ENCODE data around the gene SKIC8. TPM values are rescaled to one million over a fixed set of nuclear protein-coding genes. Genes with fewer than 3 reads are reported as not detected.

Gene SKIC8
- total RNA-seq, 1 donor from 2014 or later, result 56.0 TPM

GRCh38 chr15:78311292-78311691 is 11.9 kb upstream of the SKIC8 start:
- Mint-ChIP-seq H3K27me3 (ENCODE audit: low read depth) (peaks cover 15% of the 10 kb centered on the region), H3K36me3 (ENCODE audit: low read depth) (no peaks in the 10 kb centered on the region), H3K4me1 (peaks cover 43% of the 10 kb centered on the region), H3K27ac (ENCODE audit: unreplicated experiment) (no peak overlapping the region), H3K4me3 (no peak overlapping the region), H3K9me3 (no peaks in the 10 kb centered on the region)
- no peak for TF ChIP-seq CTCF (conservative IDR thresholded peaks at IDR 0.05)
- DNase-seq (ENCODE audit: low read depth, low spot score), result no peak

GRCh38 chr15:78308422-78309032 is 9.1 kb upstream of the SKIC8 start:
- Mint-ChIP-seq H3K9me3 (no peaks in the 10 kb centered on the region), H3K4me1 (peaks cover 33% of the 10 kb centered on the region), H3K27ac (ENCODE audit: unreplicated experiment) (no peak overlapping the region), H3K4me3 (no peak overlapping the region), H3K27me3 (ENCODE audit: low read depth) (peaks cover 11% of the 10 kb centered on the region), H3K36me3 (ENCODE audit: low read depth) (no peaks in the 10 kb centered on the region)
- TF ChIP-seq CTCF (conservative IDR thresholded peaks at IDR 0.05), result peak; percentile 99
- DNase-seq (ENCODE audit: low read depth, low spot score), result peak; percentile 89

GRCh38 chr15:78307976-78308375 is 8.6 kb upstream of the SKIC8 start:
- Mint-ChIP-seq H3K4me3 (no peak overlapping the region), H3K27me3 (ENCODE audit: low read depth) (peaks cover 11% of the 10 kb centered on the region), H3K27ac (ENCODE audit: unreplicated experiment) (no peak overlapping the region), H3K9me3 (no peaks in the 10 kb centered on the region), H3K36me3 (ENCODE audit: low read depth) (no peaks in the 10 kb centered on the region), H3K4me1 (peaks cover 28% of the 10 kb centered on the region)
- TF ChIP-seq CTCF (conservative IDR thresholded peaks at IDR 0.05), result no peak
- DNase-seq (ENCODE audit: low read depth, low spot score), result no peak

GRCh38 chr15:78306176-78306774 is 6.9 kb upstream of the SKIC8 start:
- Mint-ChIP-seq H3K36me3 (ENCODE audit: low read depth) (no peaks in the 10 kb centered on the region), H3K4me1 (peaks cover 24% of the 10 kb centered on the region), H3K4me3 (no peak overlapping the region), H3K27me3 (ENCODE audit: low read depth) (peaks cover 12% of the 10 kb centered on the region), H3K27ac (ENCODE audit: unreplicated experiment) (no peak overlapping the region), H3K9me3 (no peaks in the 10 kb centered on the region)
- DNase-seq (ENCODE audit: low read depth, low spot score), result no peak
- no peak for TF ChIP-seq CTCF (conservative IDR thresholded peaks at IDR 0.05)

GRCh38 chr15:78304216-78305066 is 5.0 kb upstream of the SKIC8 start:
- Mint-ChIP-seq H3K36me3 (ENCODE audit: low read depth) (no peaks in the 10 kb centered on the region), H3K27ac (ENCODE audit: unreplicated experiment) (no peak overlapping the region), H3K27me3 (ENCODE audit: low read depth) (peaks cover 19% of the 10 kb centered on the region), H3K4me3 (no peak overlapping the region), H3K4me1 (peaks cover 29% of the 10 kb centered on the region), H3K9me3 (no peaks in the 10 kb centered on the region)
- DNase-seq (ENCODE audit: low read depth, low spot score), result no peak
- TF ChIP-seq CTCF (conservative IDR thresholded peaks at IDR 0.05), result no peak
